Measurements from ENCODE around the gene DOK3.

DNA sequence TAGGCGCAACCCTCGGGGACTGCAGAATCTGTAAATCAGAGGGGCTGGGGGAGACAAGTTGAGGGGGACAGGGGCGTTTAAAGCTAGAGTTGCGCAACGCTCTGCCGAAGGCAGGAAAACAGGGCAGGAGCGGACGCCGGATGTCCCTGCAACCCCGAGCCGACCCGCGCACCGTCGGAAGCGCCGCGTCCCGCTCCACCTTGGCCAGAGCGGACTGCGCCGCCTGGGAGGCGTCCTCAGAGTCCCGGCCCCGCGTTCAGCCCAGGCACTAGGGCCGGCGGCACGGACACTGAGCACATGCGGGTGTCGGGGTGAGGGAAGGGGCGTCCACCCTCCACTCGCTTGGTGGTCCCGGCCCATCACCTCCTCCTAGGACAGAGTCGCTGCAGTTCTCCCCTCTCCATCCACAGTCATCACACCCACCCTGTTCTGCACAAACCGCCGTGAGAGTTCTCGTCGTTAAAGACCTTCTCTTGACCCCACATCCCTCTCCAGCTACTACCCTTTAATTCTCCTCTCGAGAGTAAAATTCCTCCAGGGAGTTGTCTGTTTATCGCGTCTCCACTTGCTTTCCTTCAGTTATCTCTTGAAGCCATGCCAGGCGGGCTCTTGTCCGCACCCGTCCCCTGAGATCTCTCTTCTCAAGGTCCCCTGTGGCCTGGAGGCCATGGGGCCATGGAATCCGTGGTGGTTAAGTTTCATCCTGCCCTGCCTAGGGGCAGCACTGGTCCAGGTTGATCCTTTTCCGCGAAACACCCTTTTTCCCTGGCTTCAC is 11.4 kb downstream of the DOK3 start:
- TF ChIP-seq POLR2AphosphoS5 (IDR thresholded peaks at IDR 0.05) (no peak), EP300 (IDR thresholded peaks at IDR 0.05; ENCODE audit: low read depth) (no peak)
- TF ChIP-seq, protein P1, sequence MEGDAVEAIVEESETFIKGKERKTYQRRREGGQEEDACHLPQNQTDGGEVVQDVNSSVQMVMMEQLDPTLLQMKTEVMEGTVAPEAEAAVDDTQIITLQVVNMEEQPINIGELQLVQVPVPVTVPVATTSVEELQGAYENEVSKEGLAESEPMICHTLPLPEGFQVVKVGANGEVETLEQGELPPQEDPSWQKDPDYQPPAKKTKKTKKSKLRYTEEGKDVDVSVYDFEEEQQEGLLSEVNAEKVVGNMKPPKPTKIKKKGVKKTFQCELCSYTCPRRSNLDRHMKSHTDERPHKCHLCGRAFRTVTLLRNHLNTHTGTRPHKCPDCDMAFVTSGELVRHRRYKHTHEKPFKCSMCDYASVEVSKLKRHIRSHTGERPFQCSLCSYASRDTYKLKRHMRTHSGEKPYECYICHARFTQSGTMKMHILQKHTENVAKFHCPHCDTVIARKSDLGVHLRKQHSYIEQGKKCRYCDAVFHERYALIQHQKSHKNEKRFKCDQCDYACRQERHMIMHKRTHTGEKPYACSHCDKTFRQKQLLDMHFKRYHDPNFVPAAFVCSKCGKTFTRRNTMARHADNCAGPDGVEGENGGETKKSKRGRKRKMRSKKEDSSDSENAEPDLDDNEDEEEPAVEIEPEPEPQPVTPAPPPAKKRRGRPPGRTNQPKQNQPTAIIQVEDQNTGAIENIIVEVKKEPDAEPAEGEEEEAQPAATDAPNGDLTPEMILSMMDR (IDR thresholded peaks at IDR 0.05): no peak

All from transverse colon (tissue), 4 donors.